GM19372 (cell line): Measurements from ENCODE around the gene UCK2.

ENCODE experiments used
- ATAC-seq: cut with Tn5 transposase; IDR thresholded peaks from one replicate; pipeline ENCODE4 v1.9.1; 2021; ENCODE audit warnings: mild to moderate bottlenecking, low read depth, moderate library complexity; ENCODE audit not compliant: unreplicated experiment

UCK2 gene

DNA sequence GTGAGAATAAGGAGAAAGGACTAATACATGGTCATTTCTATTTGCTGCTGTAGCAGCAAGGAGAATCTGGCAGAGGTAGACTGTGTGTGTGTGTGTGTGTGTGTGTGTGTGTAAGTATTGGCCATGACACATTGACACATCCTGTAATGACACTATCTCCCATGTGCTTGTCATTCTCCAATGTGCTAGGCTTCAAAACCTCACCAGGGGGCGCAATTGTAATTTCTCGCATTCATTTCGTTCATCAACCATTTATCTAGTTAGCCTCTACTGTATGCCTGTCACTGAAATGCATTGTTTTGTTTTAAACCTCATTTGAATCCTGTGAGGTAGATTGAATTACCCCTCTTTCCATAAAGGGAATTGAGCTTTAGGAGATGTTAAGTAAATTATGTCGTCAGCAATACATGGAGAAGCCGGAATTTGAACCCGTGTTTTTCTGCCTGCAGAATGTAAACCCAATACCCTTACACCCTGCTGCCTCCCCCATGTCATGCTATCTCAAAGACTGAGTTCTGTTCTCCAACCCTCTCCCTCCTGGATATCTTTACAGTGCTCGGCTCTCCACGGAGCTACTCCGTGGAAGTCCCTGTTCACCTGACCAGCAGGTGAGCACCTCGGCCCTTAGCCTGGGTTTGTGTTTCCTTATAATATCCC is 100.8 kb downstream of the UCK2 start:
- ATAC-seq = peak; percentile 55

DNA sequence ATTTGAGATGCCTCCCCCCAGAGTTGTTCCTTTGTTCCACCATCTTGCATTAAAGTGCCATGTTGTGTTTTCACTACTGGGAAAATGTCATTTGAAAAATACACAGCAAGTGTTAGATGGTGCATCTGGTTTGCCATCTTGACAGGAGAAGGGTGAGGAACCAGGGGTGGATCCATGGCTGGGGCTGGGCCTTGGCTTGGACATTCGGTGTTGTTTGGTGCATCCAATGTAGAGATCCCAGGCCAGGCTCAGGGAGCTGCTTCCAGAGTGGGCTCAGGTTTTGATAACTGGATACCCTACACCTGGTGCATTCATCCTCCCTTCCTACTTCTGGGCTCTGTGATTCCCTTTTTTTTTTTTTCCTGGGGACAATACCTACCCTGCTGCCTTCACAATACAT is 103.5 kb downstream of the UCK2 start:
- no peak for ATAC-seq

DNA sequence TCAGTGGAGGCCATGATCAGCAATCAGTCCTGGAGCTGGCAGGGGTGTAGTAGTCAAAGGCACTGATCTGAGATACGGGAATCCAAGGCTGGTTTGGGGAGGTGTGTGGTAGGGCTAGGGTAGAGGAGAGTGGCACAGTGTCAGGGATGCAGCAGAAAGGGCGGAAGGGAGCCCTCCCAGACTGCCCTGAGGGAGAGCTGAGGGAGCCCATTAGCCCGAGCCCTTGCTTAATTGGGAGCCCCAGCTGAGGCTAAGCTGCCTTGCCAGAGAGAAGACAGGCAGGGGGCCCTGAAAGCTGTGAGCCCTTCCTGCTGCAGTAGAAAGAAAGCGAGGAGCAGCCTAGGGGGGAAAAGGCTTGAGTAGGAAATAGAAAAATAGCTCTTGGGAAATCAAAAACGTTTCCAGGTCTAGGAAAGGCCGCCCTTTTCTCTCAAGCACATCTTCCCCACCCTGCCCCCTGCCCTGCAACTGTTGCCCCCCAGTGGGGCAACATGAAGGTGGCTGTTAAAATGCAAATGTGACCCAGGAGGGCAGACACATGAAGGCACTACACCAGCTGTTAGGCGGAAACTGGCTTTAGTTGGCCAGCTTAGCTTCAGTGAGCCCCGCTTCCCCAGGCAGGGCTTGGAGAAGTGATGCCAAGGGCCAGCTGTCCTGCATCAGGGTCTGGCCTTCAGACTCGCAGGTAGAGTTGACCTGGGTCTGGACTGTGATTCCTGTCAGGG is 106.2 kb downstream of the UCK2 start:
- ATAC-seq = no peak

DNA sequence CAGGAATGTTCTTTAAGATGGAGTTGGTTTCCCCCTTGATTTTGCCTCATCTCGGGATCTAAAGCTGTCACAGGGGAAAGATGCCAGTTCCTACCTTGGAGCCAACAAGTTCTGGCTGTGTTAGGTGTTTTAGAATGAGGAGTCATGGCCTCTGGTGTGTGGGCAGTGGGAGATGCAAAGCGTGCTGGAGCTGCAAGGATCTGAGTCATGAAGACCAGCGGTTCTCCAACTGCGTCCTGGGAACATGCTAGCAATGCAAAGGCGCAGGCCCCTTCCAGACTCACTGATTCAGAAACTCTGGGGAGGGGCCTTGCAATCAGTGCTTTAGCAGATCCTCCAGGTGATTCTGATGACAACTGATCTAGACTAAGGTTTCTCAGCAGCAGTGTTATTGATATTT is 109.1 kb downstream of the UCK2 start:
- no peak for ATAC-seq

- no peak for ATAC-seq
Measured at GRCh38 chr1:165937829-165938228, 110.4 kb downstream of the UCK2 start.

DNA sequence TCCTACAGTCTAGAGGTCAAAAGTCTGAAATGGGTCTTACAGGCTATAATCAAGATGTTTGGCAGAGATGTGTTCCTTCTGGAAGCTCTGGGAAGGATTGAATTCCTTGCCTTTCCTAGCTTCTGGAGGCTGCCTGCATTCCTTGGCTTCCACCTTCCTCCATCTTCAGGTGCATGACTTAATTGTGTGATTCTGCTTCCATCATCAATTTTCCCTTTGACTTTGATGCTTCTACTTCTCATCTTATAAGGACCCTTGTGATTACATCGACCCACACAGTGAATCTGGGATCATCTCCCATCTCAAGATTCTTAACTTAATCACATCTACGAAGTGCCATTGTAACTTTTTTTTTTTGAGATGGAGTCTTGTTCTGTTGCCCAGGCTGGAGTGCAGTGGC is 111.4 kb downstream of the UCK2 start:
- ATAC-seq = no peak

DNA sequence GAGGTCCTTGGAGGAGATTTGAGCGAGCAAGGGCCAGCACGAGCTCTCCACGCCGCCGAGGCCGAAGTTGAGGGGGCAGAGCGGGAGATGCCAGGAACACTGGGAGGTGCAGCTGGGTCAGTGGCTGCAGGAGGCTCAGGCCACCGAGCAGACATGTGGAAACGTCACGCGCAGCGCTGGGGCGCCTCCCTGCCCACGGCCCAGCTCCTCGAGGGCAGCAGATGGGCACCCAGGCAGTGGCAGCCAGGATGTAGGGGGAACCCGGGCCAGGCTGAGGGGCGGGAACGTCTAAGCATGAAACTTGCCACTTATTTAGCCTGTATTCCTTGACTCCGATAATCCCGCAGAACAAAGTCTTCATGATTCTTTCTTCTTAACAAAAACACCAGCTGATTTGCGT is 114.1 kb downstream of the UCK2 start:
- no peak for ATAC-seq

DNA sequence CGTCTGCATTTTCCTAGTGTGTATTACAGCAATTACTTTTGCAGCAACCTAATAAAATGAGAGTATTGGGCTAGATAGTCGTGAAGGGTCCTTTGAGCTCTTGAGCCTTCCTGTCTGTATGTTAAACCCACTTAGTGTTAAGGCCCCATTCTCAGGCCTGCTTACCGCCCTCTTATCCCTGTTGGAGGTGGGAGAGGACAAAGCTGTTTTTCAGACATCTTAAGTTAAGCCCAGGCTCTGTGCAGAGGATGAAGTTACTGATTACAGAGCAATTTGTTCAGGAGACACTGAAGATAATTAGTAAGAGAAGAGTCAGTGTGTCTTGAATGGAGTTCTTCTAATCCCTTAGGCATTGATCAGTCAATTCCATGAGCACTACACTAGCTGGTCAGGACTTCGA is 114.6 kb downstream of the UCK2 start:
- ATAC-seq = no peak

- no peak for ATAC-seq
Measured at GRCh38 chr1:165942927-165943597, 115.6 kb downstream of the UCK2 start.

GRCh38 chr1:165945911-165946310 is 118.5 kb downstream of the UCK2 start:
- ATAC-seq = no peak

GRCh38 chr1:165947797-165948455 is 120.5 kb downstream of the UCK2 start:
- no peak for ATAC-seq

DNA sequence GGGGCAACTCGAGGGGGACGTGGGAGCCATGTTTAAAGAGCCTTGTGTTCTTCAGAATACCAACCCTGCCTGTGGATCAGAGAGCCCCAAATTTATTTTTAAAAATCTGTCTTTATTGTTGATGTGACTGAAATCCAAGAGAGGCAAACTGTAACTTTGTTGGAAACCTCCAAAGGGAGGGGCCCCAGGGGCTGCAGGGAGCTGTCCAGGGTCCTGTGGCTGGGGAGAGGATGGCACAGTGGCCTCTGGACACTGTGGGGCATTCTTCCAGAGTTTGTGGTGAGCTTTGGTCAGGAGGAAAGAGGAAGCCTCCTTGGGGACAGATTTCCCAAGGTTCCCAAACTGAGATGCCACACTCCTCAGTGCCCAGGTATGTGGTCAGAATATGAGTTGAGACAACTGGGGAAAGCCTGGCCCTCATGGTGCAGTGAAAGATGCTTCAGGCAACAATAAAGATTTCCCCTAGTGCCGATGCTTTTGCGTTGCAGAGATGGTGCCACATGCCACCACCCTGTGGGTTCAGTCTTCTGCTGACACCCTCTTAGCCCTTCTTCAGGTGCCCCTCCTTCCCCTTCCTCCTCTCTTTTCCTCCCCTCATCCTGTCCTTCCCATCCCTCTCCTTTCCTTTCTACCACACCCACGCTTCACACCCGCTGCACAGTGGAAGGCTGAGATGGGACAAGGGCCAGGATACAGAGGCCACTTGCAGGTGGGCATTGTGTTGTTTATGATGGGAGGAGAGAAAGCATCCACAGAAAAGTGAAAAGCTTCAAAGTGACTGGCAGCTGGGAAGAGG is 122.1 kb downstream of the UCK2 start:
- ATAC-seq = no peak

DNA sequence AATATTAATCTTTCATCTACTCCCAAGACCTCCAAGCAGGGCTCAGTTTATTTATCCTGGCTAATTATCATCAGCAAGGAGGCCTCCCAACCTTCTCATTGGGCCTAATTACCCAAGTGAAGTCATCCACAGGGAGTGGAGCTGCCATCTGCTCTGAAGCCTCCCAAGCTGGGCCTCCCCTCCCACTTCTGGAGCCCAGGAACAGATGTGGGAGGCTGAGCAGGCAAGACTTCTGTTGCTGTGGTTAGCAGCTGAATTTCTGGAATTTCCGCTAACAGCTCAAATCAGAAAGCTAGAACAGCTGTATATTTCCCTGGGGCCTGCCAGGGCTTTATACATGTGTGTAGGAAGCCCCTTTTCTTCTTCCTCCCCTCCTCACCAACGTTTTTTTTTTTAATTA is 127.5 kb downstream of the UCK2 start:
- ATAC-seq = no peak

GRCh38 chr1:165958306-165958705 is 130.9 kb downstream of the UCK2 start:
- ATAC-seq = no peak

DNA sequence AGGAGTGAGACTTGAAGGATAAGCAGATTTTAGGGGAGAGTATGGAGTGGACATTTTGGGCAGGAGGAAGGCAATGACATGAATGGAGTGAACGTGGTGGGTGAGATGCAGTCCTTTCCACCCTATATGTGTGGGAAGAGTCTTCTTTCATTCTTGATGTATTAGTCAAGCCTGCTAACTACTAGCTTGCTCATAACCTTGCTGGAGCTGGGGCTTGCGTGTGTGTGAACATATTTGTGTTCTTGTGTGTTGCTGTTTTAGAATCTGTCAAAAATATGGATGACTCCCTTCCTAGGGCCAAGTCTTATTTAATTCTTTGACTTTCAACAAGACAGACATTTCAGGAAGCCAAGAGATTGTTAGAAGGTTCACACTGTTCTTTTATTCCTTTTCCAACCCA is 132.7 kb downstream of the UCK2 start:
- ATAC-seq = no peak

- ATAC-seq = no peak
Measured at GRCh38 chr1:165960881-165961280, 133.5 kb downstream of the UCK2 start.
